GM12892 (cell line): ENCODE data around the gene CLASP1.
A peak's percentile ranks its signal among the peaks of the same experiment; 100 is the strongest.

Experiments
- DNase-seq: peaks from one replicate; pipeline ENCODE4 v3.0.0; 2011; ENCODE audit not compliant: insufficient read length
- FAIRE-seq: peaks from 2 replicates; lab custom pipeline; 2011; peaks lifted over from hg19 to GRCh38; lab: Jason Lieb, UNC
- POLR2A ChIP-seq: IDR thresholded peaks from 2 replicates; pipeline ENCODE4 v1.6.1; 2011; ENCODE audit warnings: low read depth, low read length, control low read depth
- POLR2AphosphoS5 ChIP-seq: IDR thresholded peaks from 2 replicates; pipeline ENCODE4 v1.6.1; 2011; ENCODE audit warnings: low read depth, low read length, control low read depth
- TAF1 ChIP-seq: IDR thresholded peaks from 2 replicates; pipeline ENCODE4 v1.6.1; 2011; ENCODE audit warnings: low read depth, mild to moderate bottlenecking, control low read depth, low read length, borderline replicate concordance

CLASP1 gene

DNA sequence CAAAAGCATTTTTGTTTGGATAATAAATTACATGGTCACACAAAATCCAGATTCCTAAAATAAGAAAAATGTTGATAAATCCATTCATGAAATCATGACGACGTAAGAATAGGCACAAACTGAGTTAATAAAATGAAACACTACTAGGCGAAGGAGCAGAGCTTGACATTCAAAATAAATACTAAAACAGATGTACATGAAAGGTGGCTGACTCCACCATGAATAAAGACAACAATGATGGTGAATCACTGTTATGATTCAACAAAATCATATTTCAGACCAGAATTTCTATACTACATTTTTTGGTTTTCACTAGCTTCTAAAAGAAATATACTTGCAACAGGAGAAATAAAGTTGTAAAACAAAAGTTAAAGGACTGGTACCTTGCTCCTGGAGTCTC, 240.6 kb downstream of the CLASP1 start:
- no peak for FAIRE-seq
- no peak for DNase-seq
- no peak for TF ChIP-seq TAF1
- TF ChIP-seq POLR2A = no peak
- no peak for TF ChIP-seq POLR2AphosphoS5

DNA sequence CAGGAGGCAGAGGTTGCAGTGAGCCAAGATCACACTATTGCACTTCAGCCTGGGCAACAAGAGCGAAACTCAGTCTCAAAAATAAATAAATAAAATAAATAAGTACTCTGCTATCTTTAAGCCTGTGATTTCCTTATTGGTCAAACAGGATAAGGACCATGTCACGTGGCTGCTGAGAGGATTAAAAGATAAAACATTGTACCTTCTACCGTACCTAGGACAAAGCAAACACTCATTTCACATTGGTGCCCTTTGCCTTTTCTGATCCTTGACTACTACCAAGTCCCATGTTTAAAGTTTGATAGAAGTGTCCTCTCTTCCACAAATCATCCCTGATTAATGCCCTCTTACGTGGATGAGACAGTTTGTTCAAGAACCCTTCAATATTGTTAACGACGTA, 244.0 kb downstream of the CLASP1 start:
- no peak for FAIRE-seq
- no peak for TF ChIP-seq POLR2AphosphoS5
- TF ChIP-seq TAF1 = no peak

GRCh38 chr2:121400201-121400600, 249.1 kb downstream of the CLASP1 start:
- TF ChIP-seq TAF1 (no peak), POLR2A (no peak), POLR2AphosphoS5 (no peak)
- FAIRE-seq (no peak), DNase-seq (no peak)

More for the DNA sequence above, 244.0 kb downstream of the CLASP1 start:
- DNase-seq = no peak

DNA sequence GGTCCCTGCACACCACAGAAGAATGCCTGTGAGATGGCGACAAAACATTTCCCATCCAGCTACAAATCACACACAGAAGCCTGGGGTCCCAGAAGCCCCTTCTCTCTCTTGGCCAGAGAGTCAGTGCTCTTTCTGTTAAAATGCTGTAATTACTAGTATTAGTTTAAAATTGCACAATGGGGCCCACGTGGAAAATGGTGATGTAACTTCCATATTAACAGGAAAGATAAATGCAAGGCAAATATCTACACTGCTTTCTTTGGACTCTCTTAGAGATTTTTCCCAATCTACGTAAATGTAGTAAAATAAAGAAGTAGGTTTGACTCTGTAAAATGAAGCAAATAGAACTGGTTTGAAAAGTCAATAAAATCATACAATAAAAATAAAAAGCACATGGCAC, 250.4 kb downstream of the CLASP1 start:
- TF ChIP-seq TAF1 = no peak
- no peak for TF ChIP-seq POLR2A
- TF ChIP-seq POLR2AphosphoS5 = no peak
- DNase-seq = no peak
- FAIRE-seq = no peak

DNA sequence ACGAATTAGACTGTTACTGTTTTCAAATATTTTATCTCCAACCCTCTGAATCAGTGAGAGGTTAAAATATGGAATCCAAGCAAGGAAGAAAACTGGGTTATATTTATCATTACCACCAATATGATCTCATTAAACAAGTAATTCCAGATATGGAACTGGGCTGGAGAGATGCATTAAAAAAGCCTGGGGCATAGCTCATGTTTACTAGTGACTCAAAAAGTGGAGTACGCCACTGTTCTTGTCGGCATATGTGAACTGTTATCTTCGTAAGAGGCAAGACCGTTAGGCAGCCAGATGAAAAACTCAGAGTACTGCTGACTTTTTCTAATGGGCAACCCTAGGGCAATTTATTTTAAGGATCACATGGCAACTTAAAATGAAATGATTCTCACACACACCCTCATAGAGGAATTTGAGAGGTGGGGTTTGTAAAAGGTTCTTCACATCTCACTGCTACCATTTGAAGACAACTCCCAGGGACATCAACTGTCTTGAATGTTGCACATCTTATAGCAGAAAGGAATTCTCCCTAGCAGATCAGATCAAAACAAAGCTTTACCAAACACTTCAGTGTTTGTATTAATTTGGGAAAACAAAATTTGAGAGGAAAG, 259.1 kb downstream of the CLASP1 start:
- no peak for DNase-seq
- TF ChIP-seq TAF1 (no peak), POLR2A (no peak), POLR2AphosphoS5 (no peak)
- no peak for FAIRE-seq

DNA sequence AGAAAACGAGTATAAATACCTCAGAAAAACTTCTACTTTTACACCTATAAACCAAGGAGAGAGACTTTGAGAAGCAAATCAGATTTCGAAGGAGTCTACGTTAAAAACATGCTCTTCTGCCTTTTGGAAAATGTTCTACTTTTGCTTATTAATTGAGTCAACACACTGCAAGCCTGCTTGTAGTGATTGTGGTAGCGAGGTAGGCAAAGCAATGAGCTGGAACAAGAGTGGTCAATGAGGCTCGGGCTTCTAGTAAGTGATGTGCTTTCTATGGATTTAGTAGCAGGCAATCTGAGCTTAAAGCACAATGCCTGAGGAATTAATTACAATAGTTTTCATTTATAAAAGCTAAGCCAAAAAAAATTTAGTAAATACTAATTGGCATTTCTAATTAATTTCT, 260.9 kb downstream of the CLASP1 start:
- no peak for DNase-seq
- no peak for TF ChIP-seq POLR2AphosphoS5
- TF ChIP-seq TAF1 = no peak
- TF ChIP-seq POLR2A = no peak
- FAIRE-seq = no peak

GRCh38 chr2:121387591-121388325, 261.5 kb downstream of the CLASP1 start:
- peak; percentile 42 for FAIRE-seq
- DNase-seq = no peak
- no peak for TF ChIP-seq POLR2A
- no peak for TF ChIP-seq POLR2AphosphoS5
- TF ChIP-seq TAF1 = no peak

GRCh38 chr2:121386707-121387106, 262.6 kb downstream of the CLASP1 start:
- DNase-seq (no peak), FAIRE-seq (no peak)
- TF ChIP-seq POLR2AphosphoS5 (no peak), POLR2A (no peak)

- no peak for FAIRE-seq
- DNase-seq = no peak
- no peak for TF ChIP-seq POLR2A
- no peak for TF ChIP-seq TAF1
- TF ChIP-seq POLR2AphosphoS5 = no peak
These were observed 263.2 kb downstream of the CLASP1 start for GRCh38 chr2:121386102-121386501.

- TF ChIP-seq POLR2A = no peak
- FAIRE-seq (no peak), DNase-seq (no peak)
These were observed 266.5 kb downstream of the CLASP1 start for GRCh38 chr2:121382744-121383143.

DNA sequence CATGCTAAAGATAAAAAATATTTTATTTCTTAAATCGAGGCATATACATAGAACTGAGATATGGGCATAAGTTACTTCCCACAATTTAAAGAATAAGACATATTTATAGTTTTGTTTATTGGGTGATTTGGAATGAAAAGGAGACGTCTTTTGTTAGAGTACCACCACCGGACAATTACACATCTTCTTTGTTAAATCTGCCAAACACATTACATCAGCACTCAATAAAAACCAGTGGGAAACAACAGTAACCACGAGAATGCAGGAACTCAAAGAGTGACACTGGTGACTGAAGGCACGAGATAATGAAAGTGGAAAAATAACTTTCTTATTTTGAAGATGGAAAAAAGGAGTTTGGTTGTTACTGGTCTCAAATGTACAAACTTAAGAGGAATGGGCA, 271.6 kb downstream of the CLASP1 start:
- no peak for FAIRE-seq
- DNase-seq = no peak
- no peak for TF ChIP-seq POLR2AphosphoS5
- no peak for TF ChIP-seq TAF1
- no peak for TF ChIP-seq POLR2A

GRCh38 chr2:121376535-121377250, 272.6 kb downstream of the CLASP1 start:
- TF ChIP-seq POLR2A (no peak), TAF1 (no peak), POLR2AphosphoS5 (no peak)
- FAIRE-seq (no peak), DNase-seq (no peak)
